Measurements from ENCODE around the gene TMEM242. TPM values are rescaled to one million over a fixed set of nuclear protein-coding genes. Genes with fewer than 3 reads are reported as not detected.

The TMEM242 gene
- total RNA-seq, 1 donor from 2014 or later = 9.7 TPM

DNA sequence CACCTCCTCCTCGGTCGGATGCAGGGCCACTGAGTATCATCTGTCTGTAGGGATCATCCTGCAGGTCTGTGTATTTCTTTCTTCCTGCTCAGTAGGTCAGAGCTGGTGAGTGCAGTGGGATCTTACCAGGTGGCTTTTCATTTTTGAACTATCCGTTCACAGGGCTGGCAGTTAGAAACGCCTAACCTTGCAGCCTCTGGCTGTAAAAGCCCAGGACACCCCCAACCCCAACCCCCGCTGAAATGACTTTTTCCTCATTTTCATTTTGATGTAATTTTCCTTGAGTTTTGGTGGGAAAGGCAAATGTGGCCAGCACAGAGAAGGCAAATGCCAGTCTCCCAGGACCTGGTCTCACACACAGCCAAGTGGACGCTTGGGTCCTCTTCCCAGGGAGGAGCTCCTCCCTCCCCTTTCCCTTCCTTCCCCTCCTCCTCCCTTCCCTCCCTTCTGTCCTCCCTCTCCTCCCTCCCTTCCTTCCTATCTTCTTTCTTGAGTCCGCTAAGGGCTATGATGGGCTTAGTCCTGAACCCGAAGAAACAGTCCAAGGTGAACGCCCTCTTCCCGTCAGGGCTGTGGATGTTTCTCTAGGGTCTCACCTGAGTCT is 36.0 kb downstream of the TMEM242 start:
- Histone ChIP-seq H3K4me1 (ENCODE audit: insufficient read depth, low read length) (no peaks in the 10 kb centered on the region), H3K27me3 (ENCODE audit: insufficient read depth, low read length) (no peaks in the 10 kb centered on the region), H3K36me3 (ENCODE audit: insufficient read depth, low read length) (peaks cover 6% of the 10 kb centered on the region), H4K20me1 (ENCODE audit: insufficient read depth, low read length) (no peaks in the 10 kb centered on the region), H3K4me2 (ENCODE audit: low read length) (no peak overlapping the region), H3K4me3 (ENCODE audit: insufficient read depth, low read depth, low read length) (no peak overlapping the region), H3K27ac (ENCODE audit: low read depth, low read length) (no peak overlapping the region), H3K9me3 (ENCODE audit: insufficient read depth, low read depth, low read length) (no peaks in the 10 kb centered on the region), H3K79me2 (ENCODE audit: insufficient read depth, low read length) (no peaks in the 10 kb centered on the region), H3K9ac (ENCODE audit: low read length) (no peak overlapping the region), H2AFZ (ENCODE audit: low read depth, low read length) (no peak overlapping the region)
- H3K9me3 Mint-ChIP-seq (ENCODE audit: unreplicated experiment) = no peaks in the 10 kb centered on the region
- H3K4me1 Mint-ChIP-seq (ENCODE audit: low read depth, unreplicated experiment) = no peaks in the 10 kb centered on the region
- DNase-seq (ENCODE audit: low read depth) = no peak
- H3K27ac Mint-ChIP-seq (ENCODE audit: unreplicated experiment) = no peak overlapping the region
- H3K27me3 Mint-ChIP-seq (ENCODE audit: low read depth, unreplicated experiment) = peaks cover 1% of the 10 kb centered on the region
- H3K36me3 Mint-ChIP-seq (ENCODE audit: low read depth, unreplicated experiment) = peaks cover 10% of the 10 kb centered on the region
- no peak for FAIRE-seq
- TF ChIP-seq EZH2 (IDR thresholded peaks at IDR 0.05; ENCODE audit: insufficient read depth, low read length) = no peak
- TF ChIP-seq, protein P1, sequence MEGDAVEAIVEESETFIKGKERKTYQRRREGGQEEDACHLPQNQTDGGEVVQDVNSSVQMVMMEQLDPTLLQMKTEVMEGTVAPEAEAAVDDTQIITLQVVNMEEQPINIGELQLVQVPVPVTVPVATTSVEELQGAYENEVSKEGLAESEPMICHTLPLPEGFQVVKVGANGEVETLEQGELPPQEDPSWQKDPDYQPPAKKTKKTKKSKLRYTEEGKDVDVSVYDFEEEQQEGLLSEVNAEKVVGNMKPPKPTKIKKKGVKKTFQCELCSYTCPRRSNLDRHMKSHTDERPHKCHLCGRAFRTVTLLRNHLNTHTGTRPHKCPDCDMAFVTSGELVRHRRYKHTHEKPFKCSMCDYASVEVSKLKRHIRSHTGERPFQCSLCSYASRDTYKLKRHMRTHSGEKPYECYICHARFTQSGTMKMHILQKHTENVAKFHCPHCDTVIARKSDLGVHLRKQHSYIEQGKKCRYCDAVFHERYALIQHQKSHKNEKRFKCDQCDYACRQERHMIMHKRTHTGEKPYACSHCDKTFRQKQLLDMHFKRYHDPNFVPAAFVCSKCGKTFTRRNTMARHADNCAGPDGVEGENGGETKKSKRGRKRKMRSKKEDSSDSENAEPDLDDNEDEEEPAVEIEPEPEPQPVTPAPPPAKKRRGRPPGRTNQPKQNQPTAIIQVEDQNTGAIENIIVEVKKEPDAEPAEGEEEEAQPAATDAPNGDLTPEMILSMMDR (IDR thresholded peaks at IDR 0.05; ENCODE audit: insufficient read depth, low read depth, low read length) = no peak
- no peak overlapping the region for H3K4me3 Mint-ChIP-seq (ENCODE audit: unreplicated experiment)

DNA sequence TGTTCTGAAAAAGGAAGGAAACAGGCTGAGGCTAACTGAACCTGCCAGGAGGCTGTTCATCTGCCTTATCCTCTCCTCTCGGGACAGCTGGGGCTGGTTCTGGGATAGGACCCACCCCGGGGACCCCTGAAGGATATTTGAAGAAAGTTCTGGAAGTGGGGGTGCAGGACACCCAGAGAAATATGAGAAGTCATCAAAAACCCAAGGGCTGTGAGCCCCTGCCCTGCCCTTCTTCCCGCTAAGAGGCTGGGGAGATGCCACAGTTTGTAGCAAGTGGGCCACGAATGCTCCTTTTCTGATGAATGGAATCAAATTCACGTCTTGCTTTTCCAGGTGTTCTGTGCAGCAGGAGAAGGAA is 37.9 kb downstream of the TMEM242 start:
- no peaks in the 10 kb centered on the region for H3K9me3 ChIP-seq (ENCODE audit: insufficient read depth, low read depth, low read length)
- no peaks in the 10 kb centered on the region for H3K79me2 ChIP-seq (ENCODE audit: insufficient read depth, low read length)
- TF ChIP-seq, protein P1 (IDR thresholded peaks at IDR 0.05; ENCODE audit: insufficient read depth, low read depth, low read length) = no peak
- TF ChIP-seq EZH2 (IDR thresholded peaks at IDR 0.05; ENCODE audit: insufficient read depth, low read length) = no peak
- no peak overlapping the region for H3K27ac Mint-ChIP-seq (ENCODE audit: unreplicated experiment)
- no peak for FAIRE-seq
- no peaks in the 10 kb centered on the region for H3K9me3 Mint-ChIP-seq (ENCODE audit: unreplicated experiment)
- no peak overlapping the region for H2AFZ ChIP-seq (ENCODE audit: low read depth, low read length)
- H3K4me3 Mint-ChIP-seq (ENCODE audit: unreplicated experiment) = no peak overlapping the region
- peaks cover 10% of the 10 kb centered on the region for H3K36me3 Mint-ChIP-seq (ENCODE audit: low read depth, unreplicated experiment)
- H3K4me1 ChIP-seq (ENCODE audit: insufficient read depth, low read length) = no peaks in the 10 kb centered on the region
- no peaks in the 10 kb centered on the region for H3K27me3 ChIP-seq (ENCODE audit: insufficient read depth, low read length)
- DNase-seq (ENCODE audit: low read depth) = no peak
- H3K27ac ChIP-seq (ENCODE audit: low read depth, low read length) = no peak overlapping the region
- H4K20me1 ChIP-seq (ENCODE audit: insufficient read depth, low read length) = no peaks in the 10 kb centered on the region
- peaks cover 3% of the 10 kb centered on the region for H3K27me3 Mint-ChIP-seq (ENCODE audit: low read depth, unreplicated experiment)
- peaks cover 3% of the 10 kb centered on the region for H3K36me3 ChIP-seq (ENCODE audit: insufficient read depth, low read length)
- no peak overlapping the region for H3K4me3 ChIP-seq (ENCODE audit: insufficient read depth, low read depth, low read length)
- H3K4me2 ChIP-seq (ENCODE audit: low read length) = no peak overlapping the region
- H3K9ac ChIP-seq (ENCODE audit: low read length) = no peak overlapping the region
- no peaks in the 10 kb centered on the region for H3K4me1 Mint-ChIP-seq (ENCODE audit: low read depth, unreplicated experiment)

DNA sequence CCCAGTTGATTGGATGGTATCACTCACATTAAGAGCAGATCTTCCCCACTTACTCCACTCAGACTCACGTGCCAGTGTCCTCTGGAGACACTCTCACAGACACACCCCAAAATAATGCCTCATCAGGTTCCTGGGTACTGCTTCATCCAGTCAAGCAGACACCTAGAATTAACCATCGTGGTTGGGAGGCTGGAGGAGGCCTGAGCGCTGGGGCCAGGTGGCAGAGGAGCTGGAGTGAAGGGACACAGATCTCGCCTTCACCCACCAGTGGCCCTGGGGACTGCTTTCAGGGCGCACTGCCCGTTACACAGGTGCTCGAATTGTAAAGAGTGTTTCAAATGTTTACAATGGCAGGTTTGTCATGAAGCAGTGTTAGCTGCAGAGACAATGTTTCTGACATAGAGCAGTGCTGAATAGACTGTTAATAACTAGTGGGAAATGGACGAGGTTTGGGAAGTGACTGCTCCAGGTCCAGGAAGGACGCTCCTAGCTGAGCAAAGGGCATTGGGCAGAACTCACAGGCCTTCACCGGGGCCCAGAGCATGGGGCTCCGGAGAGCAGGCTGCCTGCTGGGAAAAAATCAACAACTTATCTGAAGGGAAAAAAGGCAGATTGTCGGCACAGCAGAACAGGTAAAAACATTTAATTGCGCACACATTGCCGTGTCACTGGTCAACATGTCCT is 38.4 kb downstream of the TMEM242 start:
- H2AFZ ChIP-seq (ENCODE audit: low read depth, low read length) = no peak overlapping the region
- TF ChIP-seq, protein P1 (IDR thresholded peaks at IDR 0.05; ENCODE audit: insufficient read depth, low read depth, low read length) = no peak
- no peak for TF ChIP-seq EZH2 (IDR thresholded peaks at IDR 0.05; ENCODE audit: insufficient read depth, low read length)
- no peaks in the 10 kb centered on the region for H3K36me3 ChIP-seq (ENCODE audit: insufficient read depth, low read length)
- H3K9me3 Mint-ChIP-seq (ENCODE audit: unreplicated experiment) = no peaks in the 10 kb centered on the region
- no peak overlapping the region for H3K4me3 ChIP-seq (ENCODE audit: insufficient read depth, low read depth, low read length)
- no peak overlapping the region for H3K27ac ChIP-seq (ENCODE audit: low read depth, low read length)
- H3K79me2 ChIP-seq (ENCODE audit: insufficient read depth, low read length) = no peaks in the 10 kb centered on the region
- no peak overlapping the region for H3K27ac Mint-ChIP-seq (ENCODE audit: unreplicated experiment)
- H3K27me3 ChIP-seq (ENCODE audit: insufficient read depth, low read length) = no peaks in the 10 kb centered on the region
- no peak overlapping the region for H3K4me2 ChIP-seq (ENCODE audit: low read length)
- DNase-seq (ENCODE audit: low read depth) = no peak
- H3K4me3 Mint-ChIP-seq (ENCODE audit: unreplicated experiment) = no peak overlapping the region
- FAIRE-seq = no peak
- peaks cover 3% of the 10 kb centered on the region for H3K27me3 Mint-ChIP-seq (ENCODE audit: low read depth, unreplicated experiment)
- no peaks in the 10 kb centered on the region for H3K9me3 ChIP-seq (ENCODE audit: insufficient read depth, low read depth, low read length)
- H3K36me3 Mint-ChIP-seq (ENCODE audit: low read depth, unreplicated experiment) = peaks cover 10% of the 10 kb centered on the region
- no peak overlapping the region for H3K9ac ChIP-seq (ENCODE audit: low read length)
- H3K4me1 ChIP-seq (ENCODE audit: insufficient read depth, low read length) = no peaks in the 10 kb centered on the region
- no peaks in the 10 kb centered on the region for H4K20me1 ChIP-seq (ENCODE audit: insufficient read depth, low read length)
- H3K4me1 Mint-ChIP-seq (ENCODE audit: low read depth, unreplicated experiment) = no peaks in the 10 kb centered on the region

Measured in astrocyte (in vitro differentiated cells and primary cell).